K562 (cell line): ENCODE data around the gene ZNF629. TPM values are rescaled to one million over a fixed set of nuclear protein-coding genes. Genes with fewer than 3 reads are reported as not detected.

Experiments
- FOSL1 ChIP-seq: fragments of 200-800 bp; sonication (Bioruptor generic); conservative IDR thresholded peaks from 2 replicates; pipeline ENCODE4 v1.6.1; 2016; ENCODE audit warnings: missing genetic modification characterization, missing compliant biosample characterization
- HIVEP1 ChIP-seq: fragments of 250-450 bp; sonication (Bioruptor Pico); IDR thresholded peaks from 2 replicates; pipeline ENCODE4 v1.4.0; 2020; ENCODE audit warnings: mild to moderate bottlenecking
- KDM1A ChIP-seq, 2 experiments: fragments of 450-650 bp; IDR thresholded peaks; 2 replicates each; pipeline ENCODE4 v1.6.1; 2016; ENCODE audit warnings: mild to moderate bottlenecking in 2 of 2
- KHSRP ChIP-seq: fragments of 450-650 bp; IDR thresholded peaks from 2 replicates; pipeline ENCODE4 v1.6.1; 2017
- MED1 ChIP-seq: sonication (generic); formaldehyde crosslinking; IDR thresholded peaks from 2 replicates; pipeline ENCODE4 v1.8.1; 2023; ENCODE audit warnings: missing genetic modification reagents, borderline replicate concordance
- MYBL2 ChIP-seq, 2 experiments: fragments of 450-650 bp in 1 of 2; sonication (generic) in 1 of 2; formaldehyde crosslinking in 1 of 2; IDR thresholded peaks; 2 replicates each; pipeline versions ENCODE4 v1.6.1 to v1.8.1; 2017 to 2022; ENCODE audit warnings: borderline replicate concordance in 1 of 2, inconsistent platforms in 1 of 2, low read depth in 1 of 2, mild to moderate bottlenecking in 1 of 2, missing genetic modification reagents in 1 of 2, moderate library complexity in 1 of 2
- NCOA1 ChIP-seq: fragments of 450-650 bp; IDR thresholded peaks from 2 replicates; pipeline ENCODE4 v1.6.1; 2016; ENCODE audit warnings: low read depth
- NCOA2 ChIP-seq, 2 experiments: fragments of 450-650 bp; IDR thresholded peaks; 2 replicates each; pipeline ENCODE4 v1.6.1; 2018; ENCODE audit warnings: mild to moderate bottlenecking in 2 of 2, moderate library complexity in 1 of 2; ENCODE audit not compliant: partially characterized antibody in 2 of 2
- NFIC ChIP-seq: fragments of 450-650 bp; IDR thresholded peaks from 2 replicates; pipeline ENCODE4 v1.6.1; 2017; ENCODE audit warnings: mild to moderate bottlenecking, inconsistent platforms
- POLR2AphosphoS5 ChIP-seq: IDR thresholded peaks from 2 replicates; pipeline ENCODE4 v1.6.1; 2011; ENCODE audit warnings: mild to moderate bottlenecking, low read depth, low read length, moderate library complexity; ENCODE audit not compliant: control insufficient read depth, insufficient read depth
- POLR3G ChIP-seq: IDR thresholded peaks from 2 replicates; pipeline ENCODE4 v1.6.1; 2011; ENCODE audit not compliant: insufficient read length, insufficient replicate concordance; ENCODE audit errors: extremely low read depth
- RBM17 ChIP-seq: fragments of 200-400 bp; formaldehyde crosslinking; IDR thresholded peaks from 2 replicates; pipeline ENCODE4 v1.6.1; 2017; ENCODE audit warnings: low read depth, mild to moderate bottlenecking, low read length, borderline replicate concordance
- SMARCB1 ChIP-seq: IDR thresholded peaks from 2 replicates; pipeline ENCODE4 v1.6.1; 2011; ENCODE audit warnings: improper control_type of control experiment, low read depth; ENCODE audit not compliant: insufficient read length
- ZNF445 ChIP-seq: fragments of 250-450 bp; sonication (Bioruptor Pico); IDR thresholded peaks from 2 replicates; pipeline ENCODE4 v1.4.0; 2020; ENCODE audit warnings: low read depth, mild to moderate bottlenecking, moderate library complexity
- ZNF586 ChIP-seq: fragments of 450-650 bp; formaldehyde crosslinking; conservative IDR thresholded peaks from 2 replicates; pipeline ENCODE4 v1.4.0; 2020; ENCODE audit warnings: mild to moderate bottlenecking, moderate library complexity
- polyA plus RNA-seq, 8 experiments: library from polyadenylated mRNA; depleted of rRNA in 4 of 8; stranded (reverse) in 5 of 8; unstranded in 3 of 8; fragments of >200 nt; fragmentation: Nextera tagmentation in 2 of 8; fragmentation: Illumina TruSeq in 1 of 8; extraction: Ambion mirVana in 2 of 8; extraction: Trizol in 1 of 8; gene quantifications; 2 replicates each; pipeline versions ENCODE4 v1.2.1 to v1.2.3, GENCODE V29; 2011 to 2014; ENCODE audit warnings: inconsistent platforms in 1 of 8, missing spikeins in 1 of 8
- total RNA-seq, 7 experiments: library from RNA; depleted of rRNA in 6 of 7; stranded (reverse); fragments of >200 nt in 6 of 7; fragmentation: Illumina TruSeq in 2 of 7; extraction: Trizol in 2 of 7; gene quantifications; 2 replicates each; pipeline versions ENCODE4 v1.2.1 to v1.2.3, GENCODE V29; 2011 to 2021; ENCODE audit warnings: low replicate concordance in 1 of 7
- TF ChIP-seq, protein P1 (sequence below), 2 experiments: fragments of 450-650 bp; conservative IDR thresholded peaks; 2 replicates each; pipeline ENCODE4 v1.6.1; 2017; ENCODE audit warnings: mild to moderate bottlenecking in 2 of 2, moderate library complexity in 2 of 2
- TF ChIP-seq, protein P2 (sequence below): fragments of 250-450 bp; sonication (Bioruptor Pico); IDR thresholded peaks from 2 replicates; pipeline ENCODE4 v1.5.0; 2021
- TF ChIP-seq, protein P3 (sequence below): fragments of 450-650 bp; conservative IDR thresholded peaks from 2 replicates; pipeline ENCODE4 v1.6.1; 2016; ENCODE audit warnings: missing genetic modification characterization, low read depth, mild to moderate bottlenecking, missing compliant biosample characterization, moderate library complexity
- TF ChIP-seq, protein P4 (sequence below): sonication (generic); formaldehyde crosslinking; IDR thresholded peaks from 2 replicates; pipeline ENCODE4 v1.8.0; 2022; ENCODE audit warnings: mild to moderate bottlenecking, missing genetic modification reagents, borderline replicate concordance
- TF ChIP-seq, protein P5 (sequence below): fragments of 250-450 bp; sonication (Bioruptor Pico); IDR thresholded peaks from 2 replicates; pipeline ENCODE4 v1.8.0; 2021; ENCODE audit warnings: moderate library complexity, mild to moderate bottlenecking, inconsistent platforms
- TF ChIP-seq, protein P6 (sequence below): fragments of 250-450 bp; sonication (Bioruptor Pico); IDR thresholded peaks from 2 replicates; pipeline ENCODE4 v1.8.0; 2021; ENCODE audit warnings: borderline replicate concordance, mild to moderate bottlenecking, moderate library complexity; ENCODE audit not compliant: poor library complexity, severe bottlenecking

Gene ZNF629
- total and polyA plus RNA-seq, 9 of the 15 experiments (the other 6 are each of a cell fraction or from before 2014, with no cell fraction given): 0.44 to 18.8 (median 7.4) TPM

DNA sequence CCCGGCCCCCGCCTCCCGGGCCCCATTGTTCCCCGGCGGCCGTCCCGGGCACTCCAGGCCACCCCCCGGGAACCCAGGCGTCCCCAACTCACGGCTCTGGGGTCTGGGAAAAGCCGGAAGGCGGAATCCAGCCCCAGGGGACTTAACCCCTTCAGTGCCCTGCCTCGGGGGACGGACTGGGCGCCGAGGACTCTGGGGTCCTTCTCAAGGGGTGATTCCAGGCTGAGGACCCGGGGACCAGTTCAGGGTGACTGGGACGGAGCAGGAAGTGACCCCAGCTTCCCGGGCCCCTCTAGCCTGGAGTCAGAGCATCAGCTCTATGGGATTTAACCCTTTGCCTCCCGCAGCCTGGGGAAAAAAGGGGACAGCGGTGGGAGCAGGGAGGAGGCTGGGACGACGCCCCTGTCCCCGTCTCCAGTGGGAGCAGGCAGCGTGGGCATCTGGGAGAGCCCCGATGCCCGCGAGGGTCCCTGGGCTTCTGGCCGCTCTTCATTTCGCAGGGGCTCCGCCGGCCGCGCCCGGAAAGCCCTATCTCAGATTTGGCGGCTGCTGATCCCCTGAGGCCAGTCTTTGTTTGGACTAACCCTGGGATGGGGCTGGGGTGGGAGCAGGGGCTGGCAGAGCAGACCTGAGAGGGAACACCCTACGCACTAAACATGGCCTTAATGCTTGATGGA, at the start of gene ZNF629 (continued):
- TF ChIP-seq NCOA2 (IDR thresholded peaks at IDR 0.05; ENCODE audit: partially characterized antibody in 2 of 2): no peak
- TF ChIP-seq, protein P1, sequence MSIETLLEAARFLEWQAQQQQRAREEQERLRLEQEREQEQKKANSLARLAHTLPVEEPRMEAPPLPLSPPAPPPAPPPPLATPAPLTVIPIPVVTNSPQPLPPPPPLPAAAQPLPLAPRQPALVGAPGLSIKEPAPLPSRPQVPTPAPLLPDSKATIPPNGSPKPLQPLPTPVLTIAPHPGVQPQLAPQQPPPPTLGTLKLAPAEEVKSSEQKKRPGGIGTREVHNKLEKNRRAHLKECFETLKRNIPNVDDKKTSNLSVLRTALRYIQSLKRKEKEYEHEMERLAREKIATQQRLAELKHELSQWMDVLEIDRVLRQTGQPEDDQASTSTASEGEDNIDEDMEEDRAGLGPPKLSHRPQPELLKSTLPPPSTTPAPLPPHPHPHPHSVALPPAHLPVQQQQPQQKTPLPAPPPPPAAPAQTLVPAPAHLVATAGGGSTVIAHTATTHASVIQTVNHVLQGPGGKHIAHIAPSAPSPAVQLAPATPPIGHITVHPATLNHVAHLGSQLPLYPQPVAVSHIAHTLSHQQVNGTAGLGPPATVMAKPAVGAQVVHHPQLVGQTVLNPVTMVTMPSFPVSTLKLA (conservative IDR thresholded peaks at IDR 0.05): peak in 1 of 2 experiments; percentile 37; a peak in 1 of 4 replicates
- no peak for TF ChIP-seq RBM17
- TF ChIP-seq, protein P2, sequence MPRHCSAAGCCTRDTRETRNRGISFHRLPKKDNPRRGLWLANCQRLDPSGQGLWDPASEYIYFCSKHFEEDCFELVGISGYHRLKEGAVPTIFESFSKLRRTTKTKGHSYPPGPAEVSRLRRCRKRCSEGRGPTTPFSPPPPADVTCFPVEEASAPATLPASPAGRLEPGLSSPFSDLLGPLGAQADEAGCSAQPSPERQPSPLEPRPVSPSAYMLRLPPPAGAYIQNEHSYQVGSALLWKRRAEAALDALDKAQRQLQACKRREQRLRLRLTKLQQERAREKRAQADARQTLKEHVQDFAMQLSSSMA (CRISPR knock-in tag): no peak
- no peak for TF ChIP-seq NCOA1
- TF ChIP-seq POLR3G: no peak
- TF ChIP-seq, protein P3, sequence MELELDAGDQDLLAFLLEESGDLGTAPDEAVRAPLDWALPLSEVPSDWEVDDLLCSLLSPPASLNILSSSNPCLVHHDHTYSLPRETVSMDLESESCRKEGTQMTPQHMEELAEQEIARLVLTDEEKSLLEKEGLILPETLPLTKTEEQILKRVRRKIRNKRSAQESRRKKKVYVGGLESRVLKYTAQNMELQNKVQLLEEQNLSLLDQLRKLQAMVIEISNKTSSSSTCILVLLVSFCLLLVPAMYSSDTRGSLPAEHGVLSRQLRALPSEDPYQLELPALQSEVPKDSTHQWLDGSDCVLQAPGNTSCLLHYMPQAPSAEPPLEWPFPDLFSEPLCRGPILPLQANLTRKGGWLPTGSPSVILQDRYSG (tag): no peak
- TF ChIP-seq, protein P4, sequence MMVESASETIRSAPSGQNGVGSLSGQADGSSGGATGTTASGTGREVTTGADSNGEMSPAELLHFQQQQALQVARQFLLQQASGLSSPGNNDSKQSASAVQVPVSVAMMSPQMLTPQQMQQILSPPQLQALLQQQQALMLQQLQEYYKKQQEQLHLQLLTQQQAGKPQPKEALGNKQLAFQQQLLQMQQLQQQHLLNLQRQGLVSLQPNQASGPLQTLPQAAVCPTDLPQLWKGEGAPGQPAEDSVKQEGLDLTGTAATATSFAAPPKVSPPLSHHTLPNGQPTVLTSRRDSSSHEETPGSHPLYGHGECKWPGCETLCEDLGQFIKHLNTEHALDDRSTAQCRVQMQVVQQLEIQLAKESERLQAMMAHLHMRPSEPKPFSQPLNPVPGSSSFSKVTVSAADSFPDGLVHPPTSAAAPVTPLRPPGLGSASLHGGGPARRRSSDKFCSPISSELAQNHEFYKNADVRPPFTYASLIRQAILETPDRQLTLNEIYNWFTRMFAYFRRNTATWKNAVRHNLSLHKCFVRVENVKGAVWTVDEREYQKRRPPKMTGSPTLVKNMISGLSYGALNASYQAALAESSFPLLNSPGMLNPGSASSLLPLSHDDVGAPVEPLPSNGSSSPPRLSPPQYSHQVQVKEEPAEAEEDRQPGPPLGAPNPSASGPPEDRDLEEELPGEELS (CRISPR knock-in tag): no peak
- peak; percentile 42; the same call in 1 of the 2 replicates for TF ChIP-seq POLR2AphosphoS5
- no peak for TF ChIP-seq HIVEP1 (CRISPR knock-in tag)
- TF ChIP-seq KDM1A (IDR thresholded peaks at IDR 0.05): no peak
- TF ChIP-seq, protein P5, sequence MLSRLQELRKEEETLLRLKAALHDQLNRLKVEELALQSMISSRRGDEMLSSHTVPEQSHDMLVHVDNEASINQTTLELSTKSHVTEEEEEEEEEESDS: no peak
- TF ChIP-seq ZNF586 (CRISPR knock-in tag): no peak
- no peak for TF ChIP-seq FOSL1 (tag)
- TF ChIP-seq MYBL2 (IDR thresholded peaks at IDR 0.05; ENCODE audit: low read depth): no peak
- TF ChIP-seq MYBL2 (CRISPR knock-in tag; IDR thresholded peaks at IDR 0.05; ENCODE audit: borderline replicate concordance): no peak
- TF ChIP-seq NFIC: peak; percentile 10
- no peak for TF ChIP-seq KHSRP
- no peak for TF ChIP-seq ZNF445 (CRISPR knock-in tag)
- TF ChIP-seq, protein P6, sequence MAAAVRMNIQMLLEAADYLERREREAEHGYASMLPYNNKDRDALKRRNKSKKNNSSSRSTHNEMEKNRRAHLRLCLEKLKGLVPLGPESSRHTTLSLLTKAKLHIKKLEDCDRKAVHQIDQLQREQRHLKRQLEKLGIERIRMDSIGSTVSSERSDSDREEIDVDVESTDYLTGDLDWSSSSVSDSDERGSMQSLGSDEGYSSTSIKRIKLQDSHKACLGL (CRISPR knock-in tag): no peak
- TF ChIP-seq MED1: no peak
- no peak for TF ChIP-seq SMARCB1
